ENCODE measurements around the gene PDE6D.

The PDE6D gene

GRCh38 chr2:231706731-231707624 is 74.1 kb downstream of the PDE6D start:
- peak; percentile 99 for DNase-seq

- DNase-seq, result no peak
These were observed 77.1 kb downstream of the PDE6D start for GRCh38 chr2:231704017-231704416.

- no peak for DNase-seq
These were observed 79.4 kb downstream of the PDE6D start for GRCh38 chr2:231701456-231702373.

GRCh38 chr2:231699006-231699405 is 82.1 kb downstream of the PDE6D start:
- no peak for DNase-seq

GRCh38 chr2:231696004-231696367 is 85.1 kb downstream of the PDE6D start:
- DNase-seq, result no peak

- no peak for DNase-seq
These were observed 87.1 kb downstream of the PDE6D start for GRCh38 chr2:231693956-231694355.

GRCh38 chr2:231692847-231693246 is 88.2 kb downstream of the PDE6D start:
- DNase-seq, result no peak

GRCh38 chr2:231691251-231691772 is 89.8 kb downstream of the PDE6D start:
- DNase-seq, result no peak

- DNase-seq, result no peak
These were observed 91.8 kb downstream of the PDE6D start for GRCh38 chr2:231689124-231689893.

GRCh38 chr2:231688719-231689118 is 92.4 kb downstream of the PDE6D start:
- no peak for DNase-seq

- DNase-seq, result no peak
These were observed 93.1 kb downstream of the PDE6D start for GRCh38 chr2:231687961-231688360.

GRCh38 chr2:231687133-231687852 is 93.8 kb downstream of the PDE6D start:
- DNase-seq, result peak; percentile 62

GRCh38 chr2:231686192-231687100 is 94.6 kb downstream of the PDE6D start:
- DNase-seq, result no peak

GRCh38 chr2:231685349-231686191 is 95.5 kb downstream of the PDE6D start:
- DNase-seq, result no peak

GRCh38 chr2:231684314-231685223 is 96.5 kb downstream of the PDE6D start:
- DNase-seq, result no peak

GRCh38 chr2:231683292-231684235 is 97.5 kb downstream of the PDE6D start:
- no peak for DNase-seq

- DNase-seq, result no peak
These were observed 98.3 kb downstream of the PDE6D start for GRCh38 chr2:231682603-231683291.

Measured in inflammatory macrophage treated with lipopolysaccharide for 4 hours (primary cell).